Smooth muscle cell (in vitro differentiated cells): ENCODE measurements around the gene SUCO. TPM values are rescaled to one million over a fixed set of nuclear protein-coding genes. Genes with fewer than 3 reads are reported as not detected.
A peak's percentile ranks its signal among the peaks of the same experiment; 100 is the strongest.

Experiments
- DNase-seq: peaks from one replicate; lab custom pipeline; 2025; ENCODE audit not compliant: unreplicated experiment; lab: John Stamatoyannopoulos, UW
- H2AFZ ChIP-seq: fragments of 200-600 bp; sonication (generic); 2 replicates; pipeline ENCODE4 v1.6.0; 2016; ENCODE audit warnings: antibody characterized with exemption, low read depth, mild to moderate bottlenecking
- H3F3A ChIP-seq: fragments of 200-600 bp; sonication (generic); 2 replicates; pipeline ENCODE4 v1.6.0; 2017; ENCODE audit warnings: antibody characterized with exemption, low read depth
- H3K27ac ChIP-seq: fragments of 200-600 bp; sonication (generic); 2 replicates; pipeline ENCODE4 v1.5.1; 2016; ENCODE audit warnings: low read depth, mild to moderate bottlenecking
- H3K27me3 ChIP-seq: fragments of 200-600 bp; sonication (generic); 2 replicates; pipeline ENCODE4 v1.6.1; 2016; ENCODE audit warnings: low read depth, mild to moderate bottlenecking
- H3K36me3 ChIP-seq: fragments of 200-600 bp; sonication (generic); 2 replicates; pipeline ENCODE4 v1.5.1; 2016; ENCODE audit warnings: low read depth
- H3K4me1 ChIP-seq: fragments of 200-600 bp; sonication (generic); 2 replicates; pipeline ENCODE4 v1.5.1; 2016; ENCODE audit warnings: low read depth
- H3K4me2 ChIP-seq: fragments of 200-600 bp; sonication (generic); 2 replicates; pipeline ENCODE4 v1.6.0; 2016; ENCODE audit warnings: mild to moderate bottlenecking
- H3K4me3 ChIP-seq: fragments of 200-600 bp; sonication (generic); 2 replicates; pipeline ENCODE4 v1.5.1; 2016; ENCODE audit warnings: mild to moderate bottlenecking
- H3K79me2 ChIP-seq: fragments of 200-600 bp; sonication (generic); 2 replicates; pipeline ENCODE4 v1.6.0; 2016; ENCODE audit warnings: low read depth, mild to moderate bottlenecking
- H3K9ac ChIP-seq: fragments of 200-600 bp; sonication (generic); 2 replicates; pipeline ENCODE4 v1.6.0; 2016; ENCODE audit warnings: low read depth
- H3K9me3 ChIP-seq: fragments of 200-600 bp; sonication (generic); replicated peaks from 2 replicates; pipeline ENCODE4 v1.5.1; 2016; ENCODE audit warnings: low read depth
- H4K20me1 ChIP-seq: fragments of 200-600 bp; sonication (generic); 2 replicates; pipeline ENCODE4 v1.6.0; 2016; ENCODE audit warnings: low read depth
- CTCF ChIP-seq: fragments of 200-600 bp; sonication (generic); IDR thresholded peaks from 2 replicates; pipeline ENCODE4 v1.5.1; 2017; ENCODE audit warnings: borderline replicate concordance, mild to moderate bottlenecking, antibody characterized with exemption; ENCODE audit not compliant: insufficient read depth, poor library complexity, severe bottlenecking
- WGBS: methylation state at CpG from one replicate; pipeline ENCODE4 v1.1.7; 2016; ENCODE audit warnings: low lambda C conversion rate; 5-methylcytosine and 5-hydroxymethylcytosine counted together
- polyA plus RNA-seq: library from polyadenylated mRNA; unstranded; fragments of >200 nt; fragmentation: Nextera tagmentation; extraction: Ambion mirVana; gene quantifications from 2 replicates; pipeline ENCODE4 v1.2.1, GENCODE V29; 2016
- total RNA-seq: library from RNA; depleted of rRNA; stranded (reverse); fragments of >200 nt; gene quantifications from 2 replicates; pipeline ENCODE4 v1.2.3, GENCODE V29; 2014

SUCO gene
- total and polyA plus RNA-seq, 2 experiments from 2014 or later: 16.9 to 96.7 TPM

- TF ChIP-seq CTCF: no peak
- H3K4me1 ChIP-seq: no peaks in the 10 kb centered on the region
- H3K36me3 ChIP-seq: peaks cover 25% of the 10 kb centered on the region
- peaks cover 25% of the 10 kb centered on the region for H3K79me2 ChIP-seq
- no peak overlapping the region for H3K4me2 ChIP-seq
- no peak overlapping the region for H3K9ac ChIP-seq
- no peaks in the 10 kb centered on the region for H3F3A ChIP-seq
- no peak for DNase-seq
- no peak overlapping the region for H3K4me3 ChIP-seq
- no peaks in the 10 kb centered on the region for H4K20me1 ChIP-seq
- 98% methylated on average over 3 of the region's 3 CpGs for WGBS
- no peak overlapping the region for H2AFZ ChIP-seq
- no peaks in the 10 kb centered on the region for H3K9me3 ChIP-seq
- no peaks in the 10 kb centered on the region for H3K27me3 ChIP-seq
- no peak overlapping the region for H3K27ac ChIP-seq
Measured at GRCh38 chr1:172567720-172568119, 34.8 kb downstream of the SUCO start.

GRCh38 chr1:172574080-172574479, 41.1 kb downstream of the SUCO start:
- DNase-seq: no peak
- H3K27ac ChIP-seq: no peak overlapping the region
- TF ChIP-seq CTCF: no peak
- H3K4me3 ChIP-seq: no peak overlapping the region
- no peaks in the 10 kb centered on the region for H4K20me1 ChIP-seq
- peaks cover 44% of the 10 kb centered on the region for H3K36me3 ChIP-seq
- H3K9me3 ChIP-seq: no peaks in the 10 kb centered on the region
- H3K9ac ChIP-seq: no peak overlapping the region
- H3F3A ChIP-seq: no peaks in the 10 kb centered on the region
- H3K4me2 ChIP-seq: no peak overlapping the region
- peaks cover 26% of the 10 kb centered on the region for H3K79me2 ChIP-seq
- no peaks in the 10 kb centered on the region for H3K27me3 ChIP-seq
- 98% methylated on average over 2 of the region's 2 CpGs for WGBS
- H3K4me1 ChIP-seq: no peaks in the 10 kb centered on the region
- no peak overlapping the region for H2AFZ ChIP-seq

- H3K4me2 ChIP-seq: no peak overlapping the region
- peaks cover 25% of the 10 kb centered on the region for H3K79me2 ChIP-seq
- no peak overlapping the region for H2AFZ ChIP-seq
- no peaks in the 10 kb centered on the region for H3F3A ChIP-seq
- H3K4me1 ChIP-seq: no peaks in the 10 kb centered on the region
- no peak overlapping the region for H3K4me3 ChIP-seq
- H3K9me3 ChIP-seq: no peaks in the 10 kb centered on the region
- DNase-seq: no peak
- no peaks in the 10 kb centered on the region for H3K27me3 ChIP-seq
- 93% methylated on average over 1 of the region's 1 CpG for WGBS
- H3K9ac ChIP-seq: no peak overlapping the region
- H4K20me1 ChIP-seq: no peaks in the 10 kb centered on the region
- H3K36me3 ChIP-seq: peaks cover 21% of the 10 kb centered on the region
- H3K27ac ChIP-seq: no peak overlapping the region
- no peak for TF ChIP-seq CTCF
Measured at GRCh38 chr1:172578586-172578985, 45.6 kb downstream of the SUCO start.

- peak overlapping the region; percentile 36 for H3K27ac ChIP-seq
- no peak overlapping the region for H3K9ac ChIP-seq
- no peaks in the 10 kb centered on the region for H4K20me1 ChIP-seq
Measured at GRCh38 chr1:172581273-172581672, 48.3 kb downstream of the SUCO start.

More at GRCh38 chr1:172581273-172581672, 48.3 kb downstream of the SUCO start:
- Histone ChIP-seq H2AFZ (no peak overlapping the region), H3K27me3 (no peaks in the 10 kb centered on the region), H3K4me3 (no peak overlapping the region), H3K4me1 (no peaks in the 10 kb centered on the region), H3K9me3 (no peaks in the 10 kb centered on the region), H3K4me2 (peak overlapping the region; percentile 19), H3F3A (no peaks in the 10 kb centered on the region), H3K79me2 (peaks cover 20% of the 10 kb centered on the region), H3K36me3 (peaks cover 8% of the 10 kb centered on the region)
- DNase-seq: no peak
- no peak for TF ChIP-seq CTCF
